Nephron progenitor cell (in vitro differentiated cells): ENCODE results near the gene CLIP1.

Source experiments
- DNase-seq: peaks from one replicate; pipeline ENCODE4 v3.0.0; 2021
- H3K27ac Mint-ChIP-seq: 2 replicates; pipeline ENCODE4 v1.8.0; 2021; ENCODE audit warnings: mild to moderate bottlenecking, moderate library complexity, mixed read lengths
- H3K27me3 Mint-ChIP-seq: 2 replicates; pipeline ENCODE4 v1.8.0; 2021; ENCODE audit warnings: mild to moderate bottlenecking, low read depth, mixed read lengths; ENCODE audit not compliant: poor library complexity
- H3K36me3 Mint-ChIP-seq: 2 replicates; pipeline ENCODE4 v1.8.0; 2021; ENCODE audit warnings: low read depth, mixed read lengths
- H3K4me1 Mint-ChIP-seq: 2 replicates; pipeline ENCODE4 v1.8.0; 2021; ENCODE audit warnings: mixed read lengths
- H3K4me3 Mint-ChIP-seq: 2 replicates; pipeline ENCODE4 v1.8.0; 2021; ENCODE audit warnings: mild to moderate bottlenecking, moderate library complexity, mixed read lengths
- H3K9me3 Mint-ChIP-seq: 2 replicates; pipeline ENCODE4 v1.8.0; 2021; ENCODE audit warnings: mild to moderate bottlenecking, moderate library complexity, mixed read lengths
- TF ChIP-seq, protein P1 (sequence below): fragments of 200-600 bp; sonication (generic); IDR thresholded peaks from 2 replicates; pipeline ENCODE4 v1.5.0; 2021; ENCODE audit warnings: antibody characterized with exemption

The CLIP1 gene

DNA sequence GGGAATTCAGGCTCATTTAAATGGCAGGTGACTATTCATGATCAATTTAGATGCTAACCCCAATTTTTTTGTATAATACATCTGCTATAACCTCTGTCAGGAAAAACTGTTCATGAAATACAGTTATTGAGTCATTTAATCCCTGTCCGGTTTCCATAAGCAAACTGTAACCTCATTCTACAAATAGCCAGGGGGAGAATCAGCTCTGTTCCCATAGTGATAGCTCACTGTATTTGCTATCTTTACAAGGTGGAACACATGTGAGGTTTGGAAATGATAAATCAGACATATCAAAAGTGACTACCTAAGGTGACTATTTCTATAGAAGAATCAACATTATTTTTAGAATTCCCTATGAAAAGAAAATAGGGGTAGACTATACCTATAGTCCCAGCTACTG, 117.5 kb downstream of the CLIP1 start:
- Mint-ChIP-seq H3K4me1 (peaks cover 5% of the 10 kb centered on the region), H3K9me3 (no peaks in the 10 kb centered on the region), H3K27me3 (no peaks in the 10 kb centered on the region), H3K36me3 (peaks cover 22% of the 10 kb centered on the region), H3K27ac (no peak overlapping the region), H3K4me3 (no peak overlapping the region)
- TF ChIP-seq, protein P1, sequence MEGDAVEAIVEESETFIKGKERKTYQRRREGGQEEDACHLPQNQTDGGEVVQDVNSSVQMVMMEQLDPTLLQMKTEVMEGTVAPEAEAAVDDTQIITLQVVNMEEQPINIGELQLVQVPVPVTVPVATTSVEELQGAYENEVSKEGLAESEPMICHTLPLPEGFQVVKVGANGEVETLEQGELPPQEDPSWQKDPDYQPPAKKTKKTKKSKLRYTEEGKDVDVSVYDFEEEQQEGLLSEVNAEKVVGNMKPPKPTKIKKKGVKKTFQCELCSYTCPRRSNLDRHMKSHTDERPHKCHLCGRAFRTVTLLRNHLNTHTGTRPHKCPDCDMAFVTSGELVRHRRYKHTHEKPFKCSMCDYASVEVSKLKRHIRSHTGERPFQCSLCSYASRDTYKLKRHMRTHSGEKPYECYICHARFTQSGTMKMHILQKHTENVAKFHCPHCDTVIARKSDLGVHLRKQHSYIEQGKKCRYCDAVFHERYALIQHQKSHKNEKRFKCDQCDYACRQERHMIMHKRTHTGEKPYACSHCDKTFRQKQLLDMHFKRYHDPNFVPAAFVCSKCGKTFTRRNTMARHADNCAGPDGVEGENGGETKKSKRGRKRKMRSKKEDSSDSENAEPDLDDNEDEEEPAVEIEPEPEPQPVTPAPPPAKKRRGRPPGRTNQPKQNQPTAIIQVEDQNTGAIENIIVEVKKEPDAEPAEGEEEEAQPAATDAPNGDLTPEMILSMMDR = no peak
- no peak for DNase-seq

DNA sequence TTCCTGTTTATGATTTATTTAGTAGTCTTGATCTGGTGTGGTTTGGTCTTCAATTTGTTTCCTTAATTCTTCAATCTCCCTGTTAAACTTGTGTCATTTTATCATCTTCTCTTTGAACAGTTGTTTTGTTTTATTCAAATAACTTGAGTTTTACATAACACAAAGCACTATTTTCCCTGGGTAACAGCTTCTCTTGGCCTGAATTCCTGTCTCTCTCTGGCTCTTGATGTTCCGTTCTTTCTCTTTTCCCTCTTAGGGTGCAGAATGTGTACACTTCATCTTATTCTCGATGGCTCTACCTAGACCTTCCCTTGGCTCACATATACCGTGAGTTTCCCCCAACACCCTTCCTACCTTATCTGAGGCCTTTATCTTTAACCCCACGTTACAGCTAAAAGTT, 119.4 kb downstream of the CLIP1 start:
- Mint-ChIP-seq H3K27ac (peak overlapping the region; percentile 0), H3K4me3 (no peak overlapping the region), H3K9me3 (no peaks in the 10 kb centered on the region), H3K36me3 (peaks cover 17% of the 10 kb centered on the region), H3K4me1 (peaks cover 5% of the 10 kb centered on the region), H3K27me3 (no peaks in the 10 kb centered on the region)
- TF ChIP-seq, protein P1 = no peak
- DNase-seq = no peak

DNA sequence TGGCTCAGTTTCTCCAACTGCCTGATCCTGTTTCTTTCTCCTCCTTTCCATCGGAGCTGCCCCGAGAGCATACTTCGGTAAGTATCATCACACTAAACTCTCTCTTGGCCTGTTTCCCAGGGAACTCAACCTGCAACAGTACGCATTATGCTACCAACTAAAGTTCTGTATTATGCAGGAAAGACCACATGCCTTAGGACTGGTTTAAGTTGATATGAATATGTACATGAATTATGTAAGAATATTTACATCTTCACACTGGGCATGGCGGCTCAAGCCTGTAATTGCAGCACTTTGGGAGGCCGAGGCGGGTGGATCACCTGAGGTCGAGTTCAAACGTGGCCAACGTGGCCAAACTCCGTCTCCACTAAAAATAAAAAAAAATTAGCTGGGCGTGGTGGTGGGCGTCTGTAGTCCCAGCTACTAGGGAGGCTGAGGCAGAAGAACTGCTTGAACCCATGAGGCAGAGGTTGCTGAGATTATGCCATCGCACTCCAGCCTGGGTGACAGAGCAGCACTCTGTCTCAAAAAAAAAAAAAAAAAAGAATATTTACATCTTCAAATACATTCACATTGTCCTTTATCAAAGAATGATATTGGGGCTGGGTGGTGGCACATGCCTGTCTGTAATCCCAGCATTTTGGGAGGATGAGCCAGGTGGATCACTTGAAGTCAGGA, 124.3 kb downstream of the CLIP1 start:
- H3K4me3 Mint-ChIP-seq = no peak overlapping the region
- no peaks in the 10 kb centered on the region for H3K27me3 Mint-ChIP-seq
- H3K4me1 Mint-ChIP-seq = no peaks in the 10 kb centered on the region
- DNase-seq = no peak
- peaks cover 27% of the 10 kb centered on the region for H3K36me3 Mint-ChIP-seq
- TF ChIP-seq, protein P1 = no peak
- no peaks in the 10 kb centered on the region for H3K9me3 Mint-ChIP-seq
- no peak overlapping the region for H3K27ac Mint-ChIP-seq

DNA sequence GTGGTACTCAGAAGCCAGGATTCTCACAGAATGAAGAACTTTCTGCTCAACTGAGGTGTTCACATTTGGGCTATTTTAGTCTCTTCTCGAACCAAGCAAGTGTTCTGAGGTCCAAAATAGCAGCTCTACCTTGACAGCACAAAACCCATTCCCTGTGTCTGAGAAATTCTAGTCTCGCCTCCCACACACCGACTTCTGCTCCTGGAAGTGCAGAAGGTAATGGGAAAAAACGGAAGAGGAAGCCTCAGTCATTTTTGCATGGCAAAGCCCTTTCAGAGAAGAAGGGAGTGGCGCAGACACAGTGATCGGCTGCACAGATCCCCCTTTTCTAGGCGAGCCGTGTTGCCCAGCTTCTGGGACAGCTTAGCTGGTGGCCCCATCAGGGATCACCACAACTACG, 125.0 kb downstream of the CLIP1 start:
- no peak for DNase-seq
- H3K4me3 Mint-ChIP-seq = no peak overlapping the region
- no peaks in the 10 kb centered on the region for H3K9me3 Mint-ChIP-seq
- H3K36me3 Mint-ChIP-seq = peaks cover 33% of the 10 kb centered on the region
- no peaks in the 10 kb centered on the region for H3K27me3 Mint-ChIP-seq
- no peaks in the 10 kb centered on the region for H3K4me1 Mint-ChIP-seq
- no peak overlapping the region for H3K27ac Mint-ChIP-seq
- TF ChIP-seq, protein P1 = no peak

DNA sequence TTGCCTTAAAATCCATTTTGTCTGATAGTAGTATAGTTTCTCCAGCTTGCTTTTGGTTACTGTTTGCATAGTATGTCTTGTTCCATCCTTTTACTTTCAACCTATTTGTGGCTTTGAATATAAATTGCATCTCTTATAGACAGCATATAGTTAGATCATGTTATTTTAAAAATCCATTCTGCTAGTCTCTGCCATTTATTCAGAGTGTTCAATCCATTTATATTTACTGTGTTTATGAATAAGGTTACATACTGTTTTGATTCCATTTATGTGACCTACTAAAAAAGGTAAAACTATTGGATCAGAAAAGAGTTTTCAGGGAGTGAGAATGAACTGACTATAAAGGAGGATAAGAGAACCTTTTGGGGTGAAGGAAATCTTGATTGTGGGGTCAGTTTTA, 126.6 kb downstream of the CLIP1 start:
- Mint-ChIP-seq H3K4me1 (no peaks in the 10 kb centered on the region), H3K27ac (no peak overlapping the region), H3K27me3 (no peaks in the 10 kb centered on the region), H3K9me3 (no peaks in the 10 kb centered on the region), H3K4me3 (no peak overlapping the region), H3K36me3 (peaks cover 36% of the 10 kb centered on the region)
- no peak for DNase-seq
- TF ChIP-seq, protein P1 = no peak

DNA sequence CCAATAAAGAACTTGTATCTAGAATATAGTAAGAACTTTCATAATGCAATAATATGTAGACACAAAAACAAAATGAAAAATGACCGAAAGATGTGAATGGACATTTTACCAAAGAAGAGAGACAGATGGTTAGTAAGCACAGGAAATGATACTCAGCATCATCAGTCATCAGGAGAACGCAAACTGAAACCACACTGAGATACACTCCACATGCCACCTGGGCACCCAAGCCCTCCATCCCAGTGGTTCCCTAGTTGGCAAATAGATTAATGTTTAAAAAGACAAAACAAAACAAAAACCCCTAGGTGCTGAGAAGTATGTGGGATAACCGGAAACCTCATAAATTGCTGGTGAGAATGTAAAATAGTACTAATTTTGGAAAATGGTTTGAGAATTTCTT, 129.4 kb downstream of the CLIP1 start:
- Mint-ChIP-seq H3K36me3 (peaks cover 26% of the 10 kb centered on the region), H3K4me1 (no peaks in the 10 kb centered on the region), H3K27me3 (peaks cover 3% of the 10 kb centered on the region), H3K27ac (no peak overlapping the region), H3K9me3 (no peaks in the 10 kb centered on the region), H3K4me3 (no peak overlapping the region)
- DNase-seq = no peak
- TF ChIP-seq, protein P1 = no peak
